WTC11 (cell line): ENCODE data around the gene VWA8.

ENCODE experiments used
- CTCF ChIP-seq: fragments of 200-600 bp; IDR thresholded peaks from 2 replicates; pipeline ENCODE4 v1.8.0; 2022; ENCODE audit warnings: antibody characterized with exemption
- ESRRA ChIP-seq: sonication (generic); formaldehyde crosslinking; IDR thresholded peaks from 2 replicates; pipeline ENCODE4 v1.8.1; 2022; ENCODE audit warnings: mild to moderate bottlenecking, missing genetic modification reagents, borderline replicate concordance
- HMGXB4 ChIP-seq: sonication (generic); formaldehyde crosslinking; IDR thresholded peaks from 2 replicates; pipeline ENCODE4 v1.8.1; 2023; ENCODE audit warnings: mild to moderate bottlenecking, moderate library complexity, missing genetic modification reagents
- ZBTB43 ChIP-seq: sonication (generic); formaldehyde crosslinking; IDR thresholded peaks from 2 replicates; pipeline ENCODE4 v1.8.1; 2023; ENCODE audit warnings: mild to moderate bottlenecking, missing genetic modification reagents
- ZNF138 ChIP-seq: sonication (generic); formaldehyde crosslinking; conservative IDR thresholded peaks from 2 replicates; pipeline ENCODE4 v1.8.1; 2022; ENCODE audit warnings: mild to moderate bottlenecking, moderate library complexity, missing genetic modification reagents
- ZNF263 ChIP-seq: sonication (generic); formaldehyde crosslinking; IDR thresholded peaks from 2 replicates; pipeline ENCODE4 v1.8.1; 2022; ENCODE audit warnings: low read depth, mild to moderate bottlenecking, moderate library complexity, missing genetic modification reagents
- ZNF396 ChIP-seq: fragments of 250-450 bp; sonication (Bioruptor Pico); IDR thresholded peaks from 2 replicates; pipeline ENCODE4 v1.8.0; 2021; ENCODE audit warnings: mild to moderate bottlenecking, moderate library complexity, borderline replicate concordance

- TF ChIP-seq ZBTB43 (CRISPR knock-in tag): no peak
- no peak for TF ChIP-seq ZNF138 (CRISPR knock-in tag)
- no peak for TF ChIP-seq ESRRA (CRISPR knock-in tag)
- no peak for TF ChIP-seq ZNF263 (CRISPR knock-in tag)
- TF ChIP-seq HMGXB4 (CRISPR knock-in tag): no peak
- no peak for TF ChIP-seq CTCF
- TF ChIP-seq ZNF396 (CRISPR knock-in tag): no peak
Observed at GRCh38 chr13:41991936-41992335, 31.0 kb upstream of the VWA8 start.
